SU-DHL-6 (cell line): ENCODE measurements around the gene CENPU.

Source experiments
- CTCF ChIP-seq: fragments of 200-600 bp; sonication (generic); IDR thresholded peaks from one replicate; pipeline ENCODE4 v1.5.1; 2017; ENCODE audit warnings: antibody characterized with exemption, mild to moderate bottlenecking, low read length, moderate library complexity; ENCODE audit not compliant: insufficient read depth, poor library complexity, severe bottlenecking
- EZH2phosphoT487 ChIP-seq: fragments of 200-600 bp; sonication (generic), shearing (Covaris generic); conservative IDR thresholded peaks from 2 replicates; pipeline ENCODE4 v1.6.1; 2018; ENCODE audit warnings: mild to moderate bottlenecking, antibody characterized with exemption, low read length, moderate library complexity, mixed read lengths

GRCh38 chr4:184706453-184706852 lies 27.4 kb downstream of the CENPU start:
- TF ChIP-seq CTCF, result no peak
- no peak for TF ChIP-seq EZH2phosphoT487
